BJ (cell line): ENCODE results near the gene TMEM175. TPM values are rescaled to one million over a fixed set of nuclear protein-coding genes. Genes with fewer than 3 reads are reported as not detected.

ENCODE experiments used
- CTCF ChIA-PET: fragments of 350-600 bp; formaldehyde crosslinking; extraction: SDS; loops from one replicate; lab custom pipeline; 2021; ENCODE audit warnings: antibody characterized with exemption, inconsistent platforms; lab: Yijun Ruan, JAX
- POLR2A ChIA-PET: fragments of 300-600 bp; sonication (Branson Sonifier 250); formaldehyde crosslinking; extraction: SDS; loops from one replicate; lab custom pipeline; 2021; ENCODE audit warnings: antibody characterized with exemption; lab: Charles Lee
- DNase-seq: peaks from one replicate; pipeline ENCODE4 v3.0.0-alpha.2; 2011; ENCODE audit warnings: low read depth
- H3K27me3 ChIP-seq: 2 replicates; pipeline ENCODE4 v1.6.0; 2011; ENCODE audit warnings: low read length; ENCODE audit not compliant: control insufficient read depth, insufficient read depth
- H3K36me3 ChIP-seq: 2 replicates; pipeline ENCODE4 v1.5.1; 2011; ENCODE audit warnings: low read length; ENCODE audit not compliant: control insufficient read depth, insufficient read depth
- H3K4me3 ChIP-seq: 2 replicates; pipeline ENCODE4 v1.5.1; 2011; ENCODE audit warnings: low read depth, mild to moderate bottlenecking, control low read depth, low read length
- polyA plus RNA-seq: library from polyadenylated mRNA; depleted of rRNA; stranded (reverse); fragments of >200 nt; gene quantifications from 2 replicates; pipeline ENCODE4 v1.2.3, GENCODE V29; 2011
- TF ChIP-seq, protein P1 (sequence below): IDR thresholded peaks from 2 replicates; pipeline ENCODE4 v1.5.1; 2011; ENCODE audit warnings: low read depth, mild to moderate bottlenecking, control low read depth, inconsistent platforms, low read length, moderate library complexity; ENCODE audit not compliant: insufficient read depth

Gene TMEM175
- polyA plus RNA-seq, 1 experiment = 77.8 TPM

DNA sequence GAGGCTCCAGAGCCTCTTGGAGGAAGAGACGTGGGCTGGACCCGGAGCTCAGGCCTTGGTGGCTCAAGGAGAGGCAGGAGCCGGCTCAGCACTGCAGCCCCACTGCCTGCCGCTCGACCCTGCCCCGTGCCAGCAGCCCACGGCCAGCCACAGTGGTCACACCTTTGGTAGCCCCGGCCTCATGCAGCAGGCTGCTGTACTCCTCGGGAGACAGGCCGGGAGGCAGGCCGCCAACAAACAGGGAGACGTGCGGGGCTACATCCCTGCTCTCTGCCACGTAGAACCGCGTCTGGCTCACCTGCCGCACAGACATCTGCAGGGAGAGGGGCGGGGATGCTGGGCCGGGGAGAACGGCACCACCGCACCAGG is 33.5 kb downstream of the TMEM175 start:
- DNase-seq = no peak
- peaks cover 34% of the 10 kb centered on the region for H3K36me3 ChIP-seq
- TF ChIP-seq, protein P1, sequence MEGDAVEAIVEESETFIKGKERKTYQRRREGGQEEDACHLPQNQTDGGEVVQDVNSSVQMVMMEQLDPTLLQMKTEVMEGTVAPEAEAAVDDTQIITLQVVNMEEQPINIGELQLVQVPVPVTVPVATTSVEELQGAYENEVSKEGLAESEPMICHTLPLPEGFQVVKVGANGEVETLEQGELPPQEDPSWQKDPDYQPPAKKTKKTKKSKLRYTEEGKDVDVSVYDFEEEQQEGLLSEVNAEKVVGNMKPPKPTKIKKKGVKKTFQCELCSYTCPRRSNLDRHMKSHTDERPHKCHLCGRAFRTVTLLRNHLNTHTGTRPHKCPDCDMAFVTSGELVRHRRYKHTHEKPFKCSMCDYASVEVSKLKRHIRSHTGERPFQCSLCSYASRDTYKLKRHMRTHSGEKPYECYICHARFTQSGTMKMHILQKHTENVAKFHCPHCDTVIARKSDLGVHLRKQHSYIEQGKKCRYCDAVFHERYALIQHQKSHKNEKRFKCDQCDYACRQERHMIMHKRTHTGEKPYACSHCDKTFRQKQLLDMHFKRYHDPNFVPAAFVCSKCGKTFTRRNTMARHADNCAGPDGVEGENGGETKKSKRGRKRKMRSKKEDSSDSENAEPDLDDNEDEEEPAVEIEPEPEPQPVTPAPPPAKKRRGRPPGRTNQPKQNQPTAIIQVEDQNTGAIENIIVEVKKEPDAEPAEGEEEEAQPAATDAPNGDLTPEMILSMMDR = no peak
- ChIA-PET POLR2A (no interaction called here), CTCF (no interaction called here)
- H3K27me3 ChIP-seq = no peaks in the 10 kb centered on the region
- H3K4me3 ChIP-seq = no peak overlapping the region

DNA sequence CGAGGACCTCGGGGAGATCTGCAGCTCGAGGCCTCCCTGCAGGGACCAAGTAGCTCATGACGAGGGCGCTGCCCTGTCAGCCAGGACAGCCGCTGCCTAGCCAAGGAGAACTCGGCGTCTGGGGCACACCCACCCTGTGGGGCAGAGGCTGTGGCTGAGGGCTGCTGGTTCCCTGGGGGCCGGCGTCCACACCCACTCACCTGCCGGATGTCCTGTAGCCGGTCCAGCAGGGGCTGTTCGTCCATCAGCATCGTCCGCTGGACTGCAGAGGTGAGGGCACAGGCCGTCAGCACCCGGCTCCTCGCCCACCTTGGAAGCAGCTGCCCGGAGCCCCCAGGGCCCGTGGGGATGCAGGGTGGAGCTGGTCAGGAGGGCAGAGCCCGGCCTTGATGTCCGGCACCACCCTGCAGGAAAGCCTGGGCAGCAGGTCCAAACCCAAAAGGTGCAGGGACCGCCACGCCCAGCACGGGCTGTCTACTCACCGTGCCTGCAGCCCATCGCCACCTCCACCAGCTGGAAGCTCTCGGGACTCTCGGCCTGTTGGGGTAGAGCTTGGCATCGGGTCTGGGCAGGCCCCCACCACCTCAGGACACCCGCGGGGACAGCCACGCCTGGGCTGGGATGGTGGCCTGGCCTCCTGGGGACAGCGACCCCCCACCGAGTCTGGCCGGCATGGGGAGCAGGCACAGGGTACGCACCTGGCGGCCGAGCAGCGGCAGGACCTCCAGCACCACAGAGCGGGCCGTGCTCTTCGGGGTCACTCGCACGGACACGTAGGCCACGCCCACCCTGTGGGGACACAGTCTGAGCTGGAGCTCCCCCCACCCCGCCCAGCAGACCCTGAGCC is 34.2 kb downstream of the TMEM175 start:
- no peaks in the 10 kb centered on the region for H3K27me3 ChIP-seq
- TF ChIP-seq, protein P1 = no peak
- no peak overlapping the region for H3K4me3 ChIP-seq
- ChIA-PET POLR2A (no interaction called here), CTCF (no interaction called here)
- no peak for DNase-seq
- peaks cover 32% of the 10 kb centered on the region for H3K36me3 ChIP-seq

DNA sequence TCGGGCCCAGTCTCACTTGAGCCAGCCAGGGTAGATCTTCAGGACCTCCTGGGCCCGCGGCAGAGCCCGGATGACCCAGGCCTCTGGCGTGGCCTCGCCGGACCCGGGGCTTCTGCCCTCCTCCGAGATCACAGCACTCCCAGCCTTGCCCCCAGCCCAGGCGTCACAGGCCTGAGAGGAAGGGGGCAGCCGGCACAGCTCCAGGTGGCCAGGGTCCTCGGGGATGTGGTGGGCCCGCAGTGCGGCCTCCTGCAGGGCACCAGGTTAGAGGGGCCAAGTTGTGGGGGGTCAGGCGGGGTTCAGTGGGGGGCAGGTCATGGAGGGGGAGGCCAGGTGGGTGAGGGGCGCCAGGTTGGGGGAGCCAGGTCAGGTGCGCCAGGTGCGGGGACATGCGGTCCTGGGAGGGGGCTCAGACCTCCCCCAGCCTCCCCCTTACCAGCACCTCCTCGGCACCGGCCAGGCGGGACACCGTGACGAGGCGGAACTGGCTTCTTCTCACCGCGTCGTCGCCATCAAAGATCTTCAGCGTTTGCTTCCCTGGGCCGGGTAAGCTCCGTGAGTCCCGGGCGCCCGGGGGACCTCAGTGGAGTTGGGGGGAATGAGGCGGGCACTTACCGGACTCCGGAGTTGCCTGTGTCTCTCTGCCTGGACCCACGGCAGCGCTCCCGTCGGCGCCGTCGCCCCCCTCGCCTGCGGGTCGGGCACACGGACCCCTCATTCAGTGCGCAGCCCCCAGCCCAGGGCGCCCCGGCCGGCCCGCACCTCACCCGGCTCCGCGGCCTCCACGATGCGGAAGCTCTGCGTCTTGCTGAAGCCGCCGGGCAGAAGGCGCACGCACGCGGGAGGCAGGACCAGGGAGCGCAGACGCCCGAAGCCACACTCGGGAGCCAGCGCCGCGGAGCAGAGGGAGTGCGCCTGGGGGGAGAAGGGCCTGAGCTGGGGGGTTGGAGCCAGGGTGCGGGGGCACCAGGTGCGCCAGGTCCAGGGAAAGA is 35.1 kb downstream of the TMEM175 start:
- POLR2A ChIA-PET = no interaction called here
- H3K4me3 ChIP-seq = no peak overlapping the region
- TF ChIP-seq, protein P1 = no peak
- CTCF ChIA-PET = no interaction called here
- no peak for DNase-seq
- H3K27me3 ChIP-seq = no peaks in the 10 kb centered on the region
- peaks cover 25% of the 10 kb centered on the region for H3K36me3 ChIP-seq

DNA sequence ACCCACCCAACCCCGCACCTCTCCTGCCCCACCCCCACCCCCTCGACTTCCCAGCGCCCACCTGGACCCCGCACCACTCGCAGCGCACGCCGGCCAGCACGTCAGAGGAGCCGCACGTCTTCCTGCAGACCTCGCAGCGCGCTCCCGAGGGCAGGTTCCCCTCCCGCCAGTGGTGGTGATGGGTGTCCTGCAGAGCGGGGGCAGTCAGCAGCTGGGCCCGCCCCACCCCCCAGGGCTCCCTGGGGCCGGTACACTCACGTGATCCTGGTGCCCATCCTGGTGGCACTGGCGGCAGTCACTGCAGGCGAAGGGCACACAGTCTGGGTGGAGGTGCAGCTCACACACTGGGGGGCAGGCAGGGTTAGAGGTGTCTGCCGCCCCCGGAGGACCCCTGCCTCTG is 36.0 kb downstream of the TMEM175 start:
- ChIA-PET CTCF (no interaction called here), POLR2A (no interaction called here)
- TF ChIP-seq, protein P1 = no peak
- no peaks in the 10 kb centered on the region for H3K27me3 ChIP-seq
- peaks cover 20% of the 10 kb centered on the region for H3K36me3 ChIP-seq
- no peak overlapping the region for H3K4me3 ChIP-seq
- no peak for DNase-seq

DNA sequence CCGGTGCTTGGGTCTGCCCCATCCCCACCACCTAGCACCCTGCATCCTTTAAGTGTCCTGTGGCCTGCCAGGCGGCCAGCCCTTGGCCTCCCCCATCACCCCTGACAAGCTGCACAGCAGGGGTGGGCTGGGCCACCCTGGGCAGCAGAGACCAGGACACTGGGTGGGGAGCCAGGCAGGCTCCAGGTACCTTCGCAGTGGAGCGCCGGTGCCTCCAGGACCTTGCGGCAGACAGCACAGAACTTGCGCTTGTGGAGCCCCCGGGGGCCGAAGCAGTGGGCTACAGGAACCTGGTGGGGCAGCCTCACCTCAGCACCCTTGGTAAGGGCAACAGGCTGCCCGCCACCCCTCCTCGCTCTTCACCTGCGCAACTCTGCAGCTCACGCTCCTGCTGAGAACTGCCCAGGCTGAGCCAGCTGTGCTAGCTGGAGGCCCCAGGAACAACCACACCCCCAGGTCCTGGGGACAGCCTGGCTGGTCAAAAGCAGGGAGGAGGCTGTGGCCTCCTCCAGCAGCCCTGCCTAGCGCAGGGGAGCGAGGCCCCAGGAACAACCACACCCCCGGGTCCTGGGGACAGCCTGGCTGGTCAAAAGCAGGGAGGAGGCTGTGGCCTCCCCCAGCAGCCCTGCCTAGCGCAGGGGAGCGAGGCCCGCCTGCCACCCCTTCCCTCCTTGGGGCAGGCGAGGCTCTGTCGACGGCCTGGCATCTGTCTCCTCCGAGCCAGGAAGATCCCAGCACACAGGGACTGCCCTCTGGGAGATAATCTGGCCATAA is 36.5 kb downstream of the TMEM175 start:
- H3K4me3 ChIP-seq = no peak overlapping the region

More for the DNA sequence above, 36.5 kb downstream of the TMEM175 start:
- DNase-seq = no peak
- TF ChIP-seq, protein P1 = no peak
- ChIA-PET POLR2A (no interaction called here), CTCF (no interaction called here)
- H3K27me3 ChIP-seq = no peaks in the 10 kb centered on the region
- H3K36me3 ChIP-seq = peaks cover 18% of the 10 kb centered on the region
